GM12878 (cell line): ENCODE data around the gene TRIM69. TPM values are rescaled to one million over a fixed set of nuclear protein-coding genes. Genes with fewer than 3 reads are reported as not detected.

Experiments
- ATAC-seq: fragments of 200-7000 bp; cut with Tn5 transposase; 3 replicates; pipeline ENCODE4 v1.9.1; 2020; ENCODE audit warnings: mild to moderate bottlenecking, moderate library complexity
- BruUV-seq: library from RNA; stranded (reverse); fragments of 400-500 nt; replicated peaks from 2 replicates; lab custom pipeline; 2021; lab: Mats Ljungman, UMichigan
- CTCF ChIA-PET: fragments of 300-600 bp; sonication (Branson Sonifier 250); formaldehyde crosslinking; extraction: SDS; loops from one replicate; lab custom pipeline; 2021; ENCODE audit warnings: inconsistent platforms; lab: Yijun Ruan, JAX
- POLR2A ChIA-PET: fragments of 350-600 bp; formaldehyde crosslinking; extraction: SDS; loops from one replicate; lab custom pipeline; 2021; ENCODE audit warnings: inconsistent platforms; lab: Charles Lee
- RAD21 ChIA-PET: fragments of 300-600 bp; sonication (Branson Sonifier 250); formaldehyde crosslinking; loops from one replicate; lab custom pipeline; 2023; ENCODE audit warnings: antibody characterized with exemption; ENCODE audit not compliant: unreplicated experiment; lab: Charles Lee
- SMC1A ChIA-PET: fragments of 300-600 bp; sonication (Branson Sonifier 250); formaldehyde crosslinking; loops from one replicate; lab custom pipeline; 2023; ENCODE audit not compliant: unreplicated experiment, uncharacterized antibody; lab: Charles Lee
- DNase-seq: peaks from one replicate; pipeline ENCODE4 v3.0.0-alpha.2; 2011; ENCODE audit warnings: low read depth, low spot score
- FAIRE-seq: peaks from 3 replicates; lab custom pipeline; 2011; peaks lifted over from hg19 to GRCh38; lab: Jason Lieb, UNC
- H2AFZ ChIP-seq: 2 replicates; pipeline ENCODE4 v1.6.0; 2011; ENCODE audit warnings: low read depth, low read length, control low read depth; ENCODE audit not compliant: control insufficient read depth
- H3K27ac ChIP-seq: 2 replicates; pipeline ENCODE4 v1.5.1; 2011; ENCODE audit warnings: control low read depth; ENCODE audit not compliant: control insufficient read depth, insufficient read depth
- H3K27me3 ChIP-seq, 2 experiments: replicated peaks in 1 of 2; 2 replicates each; pipeline versions ENCODE4 v1.6.0 to v1.6.1; 2011; ENCODE audit warnings: low read length in 1 of 2; ENCODE audit not compliant: control insufficient read depth in 2 of 2, insufficient read depth in 2 of 2
- H3K36me3 ChIP-seq, 2 experiments: 2 replicates each; pipeline ENCODE4 v1.5.1; 2011; ENCODE audit warnings: low read length in 1 of 2; ENCODE audit not compliant: control insufficient read depth in 2 of 2, insufficient read depth in 2 of 2
- H3K4me1 ChIP-seq: 2 replicates; pipeline ENCODE4 v1.6.1; 2011; ENCODE audit warnings: mild to moderate bottlenecking, low read length, moderate library complexity, mixed read lengths; ENCODE audit not compliant: control insufficient read depth, insufficient read depth
- H3K4me2 ChIP-seq: 2 replicates; pipeline ENCODE4 v1.6.0; 2011; ENCODE audit warnings: control low read depth; ENCODE audit not compliant: control insufficient read depth, insufficient read depth
- H3K4me3 ChIP-seq: fragments of 200-600 bp; sonication (generic); 2 replicates; pipeline ENCODE4 v1.5.1; 2016
- H3K79me2 ChIP-seq: 2 replicates; pipeline ENCODE4 v1.6.0; 2011; ENCODE audit warnings: low read length; ENCODE audit not compliant: control insufficient read depth, insufficient read depth
- H3K9ac ChIP-seq: 2 replicates; pipeline ENCODE4 v1.8.0; 2011; ENCODE audit warnings: low read length, control low read depth, mixed read lengths; ENCODE audit not compliant: control insufficient read depth, insufficient read depth
- H3K9me3 ChIP-seq: replicated peaks from 3 replicates; pipeline ENCODE4 v1.5.1; 2011; ENCODE audit warnings: mild to moderate bottlenecking, low read length; ENCODE audit not compliant: control insufficient read depth, insufficient read depth
- H4K20me1 ChIP-seq: 2 replicates; pipeline ENCODE4 v1.6.0; 2011; ENCODE audit not compliant: control insufficient read depth, insufficient read depth
- ATF2 ChIP-seq: IDR thresholded peaks from 2 replicates; pipeline ENCODE4 v1.6.1; 2012; ENCODE audit warnings: low read length, inconsistent platforms
- BCL11A ChIP-seq: IDR thresholded peaks from 2 replicates; pipeline ENCODE4 v1.6.1; 2011; ENCODE audit warnings: low read depth, low read length
- BRCA1 ChIP-seq: IDR thresholded peaks from 2 replicates; pipeline ENCODE4 v1.6.1; 2011; ENCODE audit warnings: low read depth, low read length, improper control_type of control experiment
- CBFB ChIP-seq: IDR thresholded peaks from 2 replicates; pipeline ENCODE4 v1.6.1; 2016; ENCODE audit warnings: antibody characterized with exemption, low read depth
- CHD2 ChIP-seq: IDR thresholded peaks from 2 replicates; pipeline ENCODE4 v1.6.1; 2011; ENCODE audit warnings: low read depth, low read length, improper control_type of control experiment, borderline replicate concordance
- ESRRA ChIP-seq: IDR thresholded peaks from 2 replicates; pipeline ENCODE4 v1.6.1; 2012; ENCODE audit warnings: mild to moderate bottlenecking, low read length, improper control_type of control experiment
- FOXM1 ChIP-seq: IDR thresholded peaks from 2 replicates; pipeline ENCODE4 v1.6.1; 2012; ENCODE audit warnings: low read depth, mild to moderate bottlenecking, inconsistent platforms, low read length, moderate library complexity
- PBX3 ChIP-seq: IDR thresholded peaks from 2 replicates; pipeline ENCODE4 v1.6.1; 2011; ENCODE audit warnings: mild to moderate bottlenecking, low read depth, low read length, moderate library complexity; ENCODE audit not compliant: insufficient replicate concordance
- POLR2AphosphoS5 ChIP-seq: IDR thresholded peaks from 2 replicates; pipeline ENCODE4 v1.6.1; 2011; ENCODE audit warnings: mild to moderate bottlenecking, low read length, inconsistent platforms
- SIX5 ChIP-seq: IDR thresholded peaks from 2 replicates; pipeline ENCODE4 v1.6.1; 2011; ENCODE audit warnings: mild to moderate bottlenecking, low read depth, low read length, moderate library complexity; ENCODE audit not compliant: severe bottlenecking
- SMARCA5 ChIP-seq: fragments of 450-650 bp; IDR thresholded peaks from 2 replicates; pipeline ENCODE4 v1.6.1; 2017; ENCODE audit warnings: mild to moderate bottlenecking
- TBL1XR1 ChIP-seq: IDR thresholded peaks from 2 replicates; pipeline ENCODE4 v1.6.1; 2012; ENCODE audit warnings: low read depth, low read length, improper control_type of control experiment
- TCF3 ChIP-seq: IDR thresholded peaks from 2 replicates; pipeline ENCODE4 v1.6.1; 2012; ENCODE audit warnings: low read depth, mild to moderate bottlenecking, low read length, borderline replicate concordance; ENCODE audit not compliant: insufficient read depth
- USF1 ChIP-seq: IDR thresholded peaks from 2 replicates; pipeline ENCODE4 v1.6.1; 2011; ENCODE audit warnings: borderline replicate concordance, low read depth, mild to moderate bottlenecking, moderate library complexity, mixed read lengths, low read length; ENCODE audit not compliant: insufficient read depth; ENCODE audit errors: extremely low read length
- ZBED1 ChIP-seq: IDR thresholded peaks from 2 replicates; pipeline ENCODE4 v1.6.1; 2016; ENCODE audit warnings: borderline replicate concordance
- ZBTB4 ChIP-seq: fragments of 450-650 bp; formaldehyde crosslinking; IDR thresholded peaks from 2 replicates; pipeline ENCODE4 v1.4.0; 2022; ENCODE audit warnings: mild to moderate bottlenecking, moderate library complexity
- ZNF207 ChIP-seq: fragments of 450-650 bp; IDR thresholded peaks from 2 replicates; pipeline ENCODE4 v1.6.1; 2014; ENCODE audit warnings: antibody characterized with exemption, mild to moderate bottlenecking, borderline replicate concordance
- ZSCAN29 ChIP-seq: fragments of 450-650 bp; IDR thresholded peaks from 2 replicates; pipeline ENCODE4 v1.6.1; 2017; ENCODE audit warnings: mild to moderate bottlenecking, moderate library complexity
- WGBS: methylation state at CpG from one replicate; pipeline ENCODE4 v1.1.6; 2016; ENCODE audit warnings: low lambda C conversion rate; ENCODE audit not compliant: insufficient replicate concordance, insufficient coverage; ENCODE audit errors: missing lambda C conversion rate; 5-methylcytosine and 5-hydroxymethylcytosine counted together
- in situ Hi-C: fragments of 300-500 bp; cut with MboI; formaldehyde crosslinking; loops from 9 replicates; pipeline ENCODE4 v1.14.3; 2018; ENCODE audit warnings: mixed read lengths
- intact Hi-C: fragments of 100-400 bp; cut with micrococcal nuclease; formaldehyde crosslinking; loops from one replicate; pipeline ENCODE4 v1.14.2; 2022; ENCODE audit not compliant: unreplicated experiment
- polyA plus RNA-seq, 11 experiments: library from polyadenylated mRNA; depleted of rRNA in 4 of 11; unstranded in 6 of 11; stranded (reverse) in 5 of 11; fragments of >200 nt; fragmentation: Nextera tagmentation in 4 of 11; fragmentation: Illumina TruSeq in 1 of 11; extraction: Ambion mirVana in 4 of 11; extraction: Trizol in 1 of 11; gene quantifications; 1 replicate in 1 of 11; 2 replicates in 10 of 11; pipeline versions ENCODE4 v1.2.1 to v1.2.3, GENCODE V29; 2011 to 2016; ENCODE audit warnings: inconsistent platforms in 2 of 11, missing spikeins in 2 of 11, low read depth in 1 of 11
- total RNA-seq, 4 experiments: library from RNA; depleted of rRNA in 3 of 4; stranded (reverse); fragments of >200 nt in 3 of 4; fragmentation: Illumina TruSeq in 1 of 4; extraction: Trizol in 1 of 4; gene quantifications; 2 replicates each; pipeline versions ENCODE4 v1.2.1 to v1.2.3, GENCODE V29; 2013 to 2021

Gene TRIM69
- total and polyA plus RNA-seq, 10 of the 15 experiments (the other 5 are each of a cell fraction or from before 2014, with no cell fraction given), result 11.2 to 52.7 (median 37.8) TPM

- H3K9me3 ChIP-seq, result no peaks in the 10 kb centered on the region
- H3K4me1 ChIP-seq, result no peaks in the 10 kb centered on the region
- intact Hi-C loops (no loop called here), in situ Hi-C loops (no loop called here)
- DNase-seq (no peak), ATAC-seq (no peak), FAIRE-seq (no peak)
- ChIA-PET CTCF (no interaction called here), SMC1A (interaction anchor here (1.3 kb wide), 1 partner anchor 14 kb away, joined by 5 read pairs; no protein-coding TSS in a partner anchor), RAD21 (no interaction called here), POLR2A (no interaction called here)
- H3K36me3 ChIP-seq, result no peaks in the 10 kb centered on the region
- no peak overlapping the region for H3K4me2 ChIP-seq
- H3K27me3 ChIP-seq, result no peaks in the 10 kb centered on the region
- WGBS, result 24% methylated on average over 2 of the region's 2 CpGs
- no peak overlapping the region for H3K9ac ChIP-seq
- H4K20me1 ChIP-seq, result no peaks in the 10 kb centered on the region
- BruUV-seq, result no TSS peak
- no peak overlapping the region for H3K27ac ChIP-seq
- H3K79me2 ChIP-seq, result no peaks in the 10 kb centered on the region
- H3K4me3 ChIP-seq, result no peak overlapping the region
- H2AFZ ChIP-seq, result no peak overlapping the region
- TF ChIP-seq TBL1XR1, result no peak
- no peak for TF ChIP-seq ZBED1
- TF ChIP-seq ATF2, result no peak
- TF ChIP-seq BRCA1, result no peak
- no peak for TF ChIP-seq BCL11A
- TF ChIP-seq POLR2AphosphoS5, result no peak
- no peak for TF ChIP-seq ZSCAN29
- no peak for TF ChIP-seq TCF3
- no peak for TF ChIP-seq ZBTB4
- TF ChIP-seq SIX5, result no peak
- TF ChIP-seq CHD2, result no peak
- TF ChIP-seq FOXM1, result no peak
- no peak for TF ChIP-seq ZNF207
- TF ChIP-seq PBX3, result no peak
- no peak for TF ChIP-seq ESRRA
- TF ChIP-seq CBFB, result no peak
- no peak for TF ChIP-seq SMARCA5
- TF ChIP-seq USF1, result no peak
These were observed 53.9 kb downstream of the TRIM69 start for GRCh38 chr15:44790215-44790614.
